ENCODE measurements around the gene BOLA3. TPM values are rescaled to one million over a fixed set of nuclear protein-coding genes. Genes with fewer than 3 reads are reported as not detected.
"Not testable (repeated sequence)": the region's sequence is repeated elsewhere in the genome, so short reads cannot be mapped to it uniquely, and the experiment has no call there.

The BOLA3 gene
- total RNA-seq, 1 donor from 2014 or later = 17.0 TPM

GRCh38 chr2:74131901-74132300 lies 15.8 kb downstream of the BOLA3 start:
- H3K4me1 Mint-ChIP-seq = no peaks in the 10 kb centered on the region
- H3K36me3 Mint-ChIP-seq = peaks cover 16% of the 10 kb centered on the region
- no peak overlapping the region for H3K27ac Mint-ChIP-seq
- H3K4me3 Mint-ChIP-seq = no peak overlapping the region
- no peaks in the 10 kb centered on the region for H3K9me3 Mint-ChIP-seq
- TF ChIP-seq CTCF (IDR thresholded peaks at IDR 0.05; ENCODE audit: unreplicated experiment) = no peak
- DNase-seq (ENCODE audit: low spot score in 2 of 2, unreplicated experiment in 2 of 2) = no peak
- H3K27me3 Mint-ChIP-seq (ENCODE audit: low read depth) = no peaks in the 10 kb centered on the region

- no peaks in the 10 kb centered on the region for H3K27me3 Mint-ChIP-seq (ENCODE audit: low read depth)
- no peak overlapping the region for H3K27ac Mint-ChIP-seq
- no peaks in the 10 kb centered on the region for H3K9me3 Mint-ChIP-seq
- peaks cover 16% of the 10 kb centered on the region for H3K36me3 Mint-ChIP-seq
- no peaks in the 10 kb centered on the region for H3K4me1 Mint-ChIP-seq
- DNase-seq (ENCODE audit: low spot score in 2 of 2, unreplicated experiment in 2 of 2) = no peak
- no peak for TF ChIP-seq CTCF (IDR thresholded peaks at IDR 0.05; ENCODE audit: unreplicated experiment)
- no peak overlapping the region for H3K4me3 Mint-ChIP-seq
Observed at GRCh38 chr2:74130211-74130995, 17.3 kb downstream of the BOLA3 start.

GRCh38 chr2:74128206-74128605 lies 19.5 kb downstream of the BOLA3 start:
- no peak for TF ChIP-seq CTCF (IDR thresholded peaks at IDR 0.05; ENCODE audit: unreplicated experiment)
- no peaks in the 10 kb centered on the region for H3K4me1 Mint-ChIP-seq
- H3K9me3 Mint-ChIP-seq = no peaks in the 10 kb centered on the region
- H3K27ac Mint-ChIP-seq = no peak overlapping the region
- peaks cover 3% of the 10 kb centered on the region for H3K36me3 Mint-ChIP-seq
- no peaks in the 10 kb centered on the region for H3K27me3 Mint-ChIP-seq (ENCODE audit: low read depth)
- no peak for DNase-seq (ENCODE audit: low spot score in 2 of 2, unreplicated experiment in 2 of 2)
- H3K4me3 Mint-ChIP-seq = no peak overlapping the region

- H3K27me3 Mint-ChIP-seq (ENCODE audit: low read depth); H3K27ac Mint-ChIP-seq; H3K4me1 Mint-ChIP-seq; H3K9me3 Mint-ChIP-seq; H3K36me3 Mint-ChIP-seq; H3K4me3 Mint-ChIP-seq; DNase-seq (ENCODE audit: low spot score in 2 of 2, unreplicated experiment in 2 of 2): not testable (repeated sequence)
Observed at GRCh38 chr2:74123955-74124354, 23.8 kb downstream of the BOLA3 start.

- H3K9me3 Mint-ChIP-seq; H3K36me3 Mint-ChIP-seq; DNase-seq (ENCODE audit: low spot score in 2 of 2, unreplicated experiment in 2 of 2); H3K4me3 Mint-ChIP-seq; H3K27me3 Mint-ChIP-seq (ENCODE audit: low read depth); H3K4me1 Mint-ChIP-seq; H3K27ac Mint-ChIP-seq: not testable (repeated sequence)
Observed at GRCh38 chr2:74121846-74122245, 25.9 kb downstream of the BOLA3 start.

- H3K36me3 Mint-ChIP-seq = peaks cover 2% of the 10 kb centered on the region
- no peak for TF ChIP-seq CTCF (IDR thresholded peaks at IDR 0.05; ENCODE audit: unreplicated experiment)
- no peaks in the 10 kb centered on the region for H3K4me1 Mint-ChIP-seq
- H3K27ac Mint-ChIP-seq = no peak overlapping the region
- no peak overlapping the region for H3K4me3 Mint-ChIP-seq
- DNase-seq (ENCODE audit: low spot score in 2 of 2, unreplicated experiment in 2 of 2) = no peak
- no peaks in the 10 kb centered on the region for H3K27me3 Mint-ChIP-seq (ENCODE audit: low read depth)
- peaks cover 5% of the 10 kb centered on the region for H3K9me3 Mint-ChIP-seq
Observed at GRCh38 chr2:74119912-74120825, 27.5 kb downstream of the BOLA3 start.
